ENCODE data around the gene JPT1. TPM values are rescaled to one million over a fixed set of nuclear protein-coding genes. Genes with fewer than 3 reads are reported as not detected.

Gene JPT1
- total RNA-seq, 1 donor from 2014 or later, result 282 TPM

- FAIRE-seq (no peak), DNase-seq (ENCODE audit: low read depth) (no peak)
- no peak overlapping the region for H3K4me2 ChIP-seq (ENCODE audit: low read length)
Observed at GRCh38 chr17:75125984-75126383, 28.3 kb downstream of the JPT1 start.

DNA sequence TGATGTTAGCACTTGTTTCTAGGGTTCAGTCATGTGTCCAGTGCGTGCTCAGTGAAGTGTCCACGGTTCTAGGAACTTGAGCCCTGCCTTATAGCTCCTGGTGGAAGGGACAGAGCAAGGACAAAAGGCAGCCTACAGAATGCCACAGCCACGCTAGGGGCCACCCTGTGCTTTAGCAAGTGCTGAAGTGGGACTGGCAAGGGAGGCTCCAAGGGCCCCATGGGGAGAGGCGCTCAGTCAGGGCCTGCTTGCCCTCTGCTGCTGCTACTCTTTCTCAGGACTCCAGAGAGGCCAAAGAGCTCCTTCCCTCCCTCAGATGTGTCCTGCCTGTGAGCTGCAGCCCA lies 29.5 kb downstream of the JPT1 start:
- H3K27ac ChIP-seq (ENCODE audit: low read depth, low read length), result no peak overlapping the region
- no peak overlapping the region for H3K27ac Mint-ChIP-seq (ENCODE audit: unreplicated experiment)
- no peak for FAIRE-seq

More at GRCh38 chr17:75125984-75126383, 28.3 kb downstream of the JPT1 start:
- no peak overlapping the region for H3K4me3 ChIP-seq (ENCODE audit: insufficient read depth, low read depth, low read length)
- peaks cover 15% of the 10 kb centered on the region for H4K20me1 ChIP-seq (ENCODE audit: insufficient read depth, low read length)
- H3K9me3 ChIP-seq (ENCODE audit: insufficient read depth, low read depth, low read length), result no peaks in the 10 kb centered on the region
- Mint-ChIP-seq H3K27me3 (ENCODE audit: low read depth, unreplicated experiment) (no peaks in the 10 kb centered on the region), H3K27ac (ENCODE audit: unreplicated experiment) (no peak overlapping the region), H3K9me3 (ENCODE audit: unreplicated experiment) (no peaks in the 10 kb centered on the region), H3K4me3 (ENCODE audit: unreplicated experiment) (no peak overlapping the region), H3K36me3 (ENCODE audit: low read depth, unreplicated experiment) (peaks cover 3% of the 10 kb centered on the region), H3K4me1 (ENCODE audit: low read depth, unreplicated experiment) (peaks cover 12% of the 10 kb centered on the region)
- H2AFZ ChIP-seq (ENCODE audit: low read depth, low read length), result no peak overlapping the region
- peaks cover 19% of the 10 kb centered on the region for H3K4me1 ChIP-seq (ENCODE audit: insufficient read depth, low read length)
- no peak overlapping the region for H3K27ac ChIP-seq (ENCODE audit: low read depth, low read length)
- no peaks in the 10 kb centered on the region for H3K27me3 ChIP-seq (ENCODE audit: insufficient read depth, low read length)
- peaks cover 19% of the 10 kb centered on the region for H3K79me2 ChIP-seq (ENCODE audit: insufficient read depth, low read length)
- peaks cover 6% of the 10 kb centered on the region for H3K36me3 ChIP-seq (ENCODE audit: insufficient read depth, low read length)
- TF ChIP-seq, protein P1, sequence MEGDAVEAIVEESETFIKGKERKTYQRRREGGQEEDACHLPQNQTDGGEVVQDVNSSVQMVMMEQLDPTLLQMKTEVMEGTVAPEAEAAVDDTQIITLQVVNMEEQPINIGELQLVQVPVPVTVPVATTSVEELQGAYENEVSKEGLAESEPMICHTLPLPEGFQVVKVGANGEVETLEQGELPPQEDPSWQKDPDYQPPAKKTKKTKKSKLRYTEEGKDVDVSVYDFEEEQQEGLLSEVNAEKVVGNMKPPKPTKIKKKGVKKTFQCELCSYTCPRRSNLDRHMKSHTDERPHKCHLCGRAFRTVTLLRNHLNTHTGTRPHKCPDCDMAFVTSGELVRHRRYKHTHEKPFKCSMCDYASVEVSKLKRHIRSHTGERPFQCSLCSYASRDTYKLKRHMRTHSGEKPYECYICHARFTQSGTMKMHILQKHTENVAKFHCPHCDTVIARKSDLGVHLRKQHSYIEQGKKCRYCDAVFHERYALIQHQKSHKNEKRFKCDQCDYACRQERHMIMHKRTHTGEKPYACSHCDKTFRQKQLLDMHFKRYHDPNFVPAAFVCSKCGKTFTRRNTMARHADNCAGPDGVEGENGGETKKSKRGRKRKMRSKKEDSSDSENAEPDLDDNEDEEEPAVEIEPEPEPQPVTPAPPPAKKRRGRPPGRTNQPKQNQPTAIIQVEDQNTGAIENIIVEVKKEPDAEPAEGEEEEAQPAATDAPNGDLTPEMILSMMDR (IDR thresholded peaks at IDR 0.05; ENCODE audit: insufficient read depth, low read depth, low read length), result no peak
- TF ChIP-seq EZH2 (IDR thresholded peaks at IDR 0.05; ENCODE audit: insufficient read depth, low read length), result no peak
- H3K9ac ChIP-seq (ENCODE audit: low read length), result no peak overlapping the region

More for the DNA sequence above, 29.5 kb downstream of the JPT1 start:
- no peak for TF ChIP-seq EZH2 (IDR thresholded peaks at IDR 0.05; ENCODE audit: insufficient read depth, low read length)
- TF ChIP-seq, protein P1 (IDR thresholded peaks at IDR 0.05; ENCODE audit: insufficient read depth, low read depth, low read length), result no peak
- H3K36me3 ChIP-seq (ENCODE audit: insufficient read depth, low read length), result peaks cover 6% of the 10 kb centered on the region
- Mint-ChIP-seq H3K27me3 (ENCODE audit: low read depth, unreplicated experiment) (no peaks in the 10 kb centered on the region), H3K4me1 (ENCODE audit: low read depth, unreplicated experiment) (peaks cover 9% of the 10 kb centered on the region), H3K36me3 (ENCODE audit: low read depth, unreplicated experiment) (peaks cover 6% of the 10 kb centered on the region), H3K9me3 (ENCODE audit: unreplicated experiment) (no peaks in the 10 kb centered on the region), H3K4me3 (ENCODE audit: unreplicated experiment) (no peak overlapping the region)
- peak overlapping the region; percentile 74 for H3K4me2 ChIP-seq (ENCODE audit: low read length)
- no peak overlapping the region for H3K4me3 ChIP-seq (ENCODE audit: insufficient read depth, low read depth, low read length)
- no peaks in the 10 kb centered on the region for H3K9me3 ChIP-seq (ENCODE audit: insufficient read depth, low read depth, low read length)
- H3K4me1 ChIP-seq (ENCODE audit: insufficient read depth, low read length), result peaks cover 13% of the 10 kb centered on the region
- H2AFZ ChIP-seq (ENCODE audit: low read depth, low read length), result peak overlapping the region; percentile 42
- no peak overlapping the region for H3K9ac ChIP-seq (ENCODE audit: low read length)
- peaks cover 7% of the 10 kb centered on the region for H3K79me2 ChIP-seq (ENCODE audit: insufficient read depth, low read length)
- no peak for DNase-seq (ENCODE audit: low read depth)
- H4K20me1 ChIP-seq (ENCODE audit: insufficient read depth, low read length), result peaks cover 6% of the 10 kb centered on the region
- H3K27me3 ChIP-seq (ENCODE audit: insufficient read depth, low read length), result no peaks in the 10 kb centered on the region
